GM23338 (cell line): ENCODE data around the gene TMEM138. TPM values are rescaled to one million over a fixed set of nuclear protein-coding genes. Genes with fewer than 3 reads are reported as not detected.

Source experiments
- ATAC-seq: fragments of 200-7000 bp; cut with Tn5 transposase; 3 replicates; pipeline ENCODE4 v1.9.1; 2020
- DNase-seq: peaks from one replicate; pipeline ENCODE4 v3.0.0-alpha.2; 2015; ENCODE audit warnings: low spot score
- H2AFZ ChIP-seq: fragments of 200-600 bp; sonication (generic); 2 replicates; pipeline ENCODE4 v1.8.0; 2016; ENCODE audit warnings: antibody characterized with exemption, mild to moderate bottlenecking, moderate library complexity
- H3F3A ChIP-seq: fragments of 200-600 bp; sonication (generic); replicated peaks from 2 replicates; pipeline ENCODE4 v1.8.0; 2017; ENCODE audit warnings: antibody characterized with exemption, mixed run types, low read depth
- H3K27ac ChIP-seq: fragments of 200-600 bp; sonication (generic); 2 replicates; pipeline ENCODE4 v1.6.1; 2016; ENCODE audit warnings: low read depth
- H3K27me3 ChIP-seq: fragments of 200-600 bp; sonication (generic); 2 replicates; pipeline ENCODE4 v1.8.0; 2016; ENCODE audit warnings: mild to moderate bottlenecking, mixed run types, moderate library complexity; ENCODE audit not compliant: insufficient read depth
- H3K36me3 ChIP-seq: fragments of 200-600 bp; sonication (generic); 2 replicates; pipeline ENCODE4 v1.8.0; 2016; ENCODE audit warnings: mild to moderate bottlenecking; ENCODE audit not compliant: insufficient read depth
- H3K4me1 ChIP-seq: fragments of 200-600 bp; sonication (generic); 2 replicates; pipeline ENCODE4 v1.8.0; 2016; ENCODE audit warnings: mild to moderate bottlenecking, moderate library complexity; ENCODE audit not compliant: insufficient read depth
- H3K4me2 ChIP-seq: fragments of 200-600 bp; sonication (generic); 2 replicates; pipeline ENCODE4 v1.7.1; 2017; ENCODE audit warnings: mixed run types
- H3K4me3 ChIP-seq: fragments of 200-600 bp; sonication (generic); 2 replicates; pipeline ENCODE4 v1.6.1; 2016; ENCODE audit warnings: mixed run types
- H3K79me2 ChIP-seq: fragments of 200-600 bp; sonication (generic); replicated peaks from 2 replicates; pipeline ENCODE4 v1.8.0; 2017; ENCODE audit warnings: mild to moderate bottlenecking; ENCODE audit not compliant: insufficient read depth
- H3K9me2 ChIP-seq: fragments of 200-600 bp; sonication (generic); 2 replicates; pipeline ENCODE4 v1.8.0; 2017; ENCODE audit not compliant: insufficient read depth
- H4K20me1 ChIP-seq: fragments of 200-600 bp; sonication (generic); replicated peaks from 2 replicates; pipeline ENCODE4 v1.8.0; 2017; ENCODE audit warnings: mild to moderate bottlenecking; ENCODE audit not compliant: insufficient read depth
- H3K27ac Mint-ChIP-seq: 2 replicates; pipeline ENCODE4 v1.8.0; 2020; ENCODE audit warnings: inconsistent platforms, mild to moderate bottlenecking, moderate library complexity, mixed read lengths
- H3K27me3 Mint-ChIP-seq: 3 replicates; pipeline ENCODE4 v1.8.0; 2022; ENCODE audit warnings: low read depth, mild to moderate bottlenecking, moderate library complexity, mixed read lengths, inconsistent platforms; ENCODE audit not compliant: insufficient read depth, poor library complexity
- H3K36me3 Mint-ChIP-seq: 3 replicates; pipeline ENCODE4 v1.8.0; 2021; ENCODE audit warnings: low read depth, mild to moderate bottlenecking, inconsistent platforms, moderate library complexity, mixed read lengths
- H3K4me1 Mint-ChIP-seq: 3 replicates; pipeline ENCODE4 v1.8.0; 2020; ENCODE audit warnings: mild to moderate bottlenecking, inconsistent platforms, mixed read lengths
- H3K4me3 Mint-ChIP-seq: 3 replicates; pipeline ENCODE4 v1.8.0; 2021; ENCODE audit warnings: moderate library complexity, mild to moderate bottlenecking, inconsistent platforms, mixed read lengths
- H3K9me3 Mint-ChIP-seq: 3 replicates; pipeline ENCODE4 v1.8.0; 2020; ENCODE audit warnings: moderate library complexity, mild to moderate bottlenecking, inconsistent platforms, mixed read lengths
- CREB1 ChIP-seq: fragments of 250-450 bp; sonication (Bioruptor Pico); IDR thresholded peaks from 2 replicates; pipeline ENCODE4 v1.5.0; 2020; ENCODE audit warnings: low read depth, mild to moderate bottlenecking, moderate library complexity
- ETS1 ChIP-seq: IDR thresholded peaks from 2 replicates; pipeline ENCODE4 v1.6.1; 2016; ENCODE audit warnings: antibody characterized with exemption
- REST ChIP-seq: IDR thresholded peaks from one replicate; pipeline ENCODE4 v1.6.1; 2018; ENCODE audit warnings: antibody characterized with exemption; ENCODE audit not compliant: unreplicated experiment
- ZNF462 ChIP-seq: fragments of 250-450 bp; sonication (Bioruptor Pico); IDR thresholded peaks from 2 replicates; pipeline ENCODE4 v1.5.0; 2020; ENCODE audit warnings: mild to moderate bottlenecking, moderate library complexity
- polyA plus RNA-seq: library from polyadenylated mRNA; unstranded; fragments of >200 nt; fragmentation: Nextera tagmentation; extraction: Ambion mirVana; gene quantifications from 2 replicates; pipeline ENCODE4 v1.2.1, GENCODE V29; 2016
- total RNA-seq: library from RNA; depleted of rRNA; stranded (reverse); fragments of >200 nt; shearing (Covaris generic); gene quantifications from 2 replicates; pipeline ENCODE4 v1.2.3, GENCODE V29; 2014; rRNA removed

Gene TMEM138
- total and polyA plus RNA-seq, 2 experiments from 2014 or later: 30.2 to 32.1 TPM

GRCh38 chr11:61417670-61418069, 55.5 kb downstream of the TMEM138 start (continued):
- TF ChIP-seq ETS1: no peak

GRCh38 chr11:61418136-61418535, 56.0 kb downstream of the TMEM138 start:
- no peaks in the 10 kb centered on the region for H3K4me1 Mint-ChIP-seq
- H3K79me2 ChIP-seq: peaks cover 62% of the 10 kb centered on the region
- H3K4me1 ChIP-seq: no peaks in the 10 kb centered on the region
- H3F3A ChIP-seq: peaks cover 15% of the 10 kb centered on the region
- no peak overlapping the region for H2AFZ ChIP-seq
- H3K9me2 ChIP-seq: no peaks in the 10 kb centered on the region
- no peak overlapping the region for H3K4me3 Mint-ChIP-seq
- no peak overlapping the region for H3K4me3 ChIP-seq
- H4K20me1 ChIP-seq: peaks cover 52% of the 10 kb centered on the region
- peaks cover 94% of the 10 kb centered on the region for H3K36me3 Mint-ChIP-seq
- H3K27me3 ChIP-seq: no peaks in the 10 kb centered on the region
- H3K4me2 ChIP-seq: no peak overlapping the region
- peak overlapping the region; percentile 26; the same call in 1 of the 2 replicates for H3K27ac Mint-ChIP-seq
- no peaks in the 10 kb centered on the region for H3K27me3 Mint-ChIP-seq
- ATAC-seq (no peak), DNase-seq (no peak)
- no peaks in the 10 kb centered on the region for H3K9me3 Mint-ChIP-seq
- TF ChIP-seq ZNF462: no peak
- TF ChIP-seq REST: no peak
- TF ChIP-seq CREB1 (CRISPR knock-in tag): no peak
- H3K36me3 ChIP-seq: peaks cover 88% of the 10 kb centered on the region
- no peak overlapping the region for H3K27ac ChIP-seq

Other genes starting within 250 kb of the TMEM138 start
- gene VPS37C, start 200.9 kb upstream of the TMEM138 start, total RNA-seq: 14.4 and 19.4 TPM in 2 replicates
- gene VPS37C, start 200.9 kb upstream of the TMEM138 start, polyA plus RNA-seq: 8.7 and 8.8 TPM in 2 replicates
- gene PGA3, start 158.9 kb upstream of the TMEM138 start, total RNA-seq: not detected in 2 replicates
- 0.37 TPM in 1 of 2 replicates, not detected in the other for gene PGA3, start 158.9 kb upstream of the TMEM138 start, polyA plus RNA-seq
- gene PGA4, start 140.0 kb upstream of the TMEM138 start, total RNA-seq: 3.7 TPM in 1 of 2 replicates, not detected in the other
- gene PGA4, start 140.0 kb upstream of the TMEM138 start, polyA plus RNA-seq: 0.19 and 0.81 TPM in 2 replicates
- gene PGA5, start 121.2 kb upstream of the TMEM138 start, total RNA-seq: 0.12 and 0.52 TPM in 2 replicates
- 0.45 and 1.0 TPM in 2 replicates for gene PGA5, start 121.2 kb upstream of the TMEM138 start, polyA plus RNA-seq
- 13.1 and 16.9 TPM in 2 replicates for gene VWCE, start 67.1 kb upstream of the TMEM138 start, total RNA-seq
- 9.7 and 9.9 TPM in 2 replicates for gene VWCE, start 67.1 kb upstream of the TMEM138 start, polyA plus RNA-seq
- gene DDB1, start 29.3 kb upstream of the TMEM138 start, total RNA-seq: 282 and 292 TPM in 2 replicates
- 102 and 109 TPM in 2 replicates for gene DDB1, start 29.3 kb upstream of the TMEM138 start, polyA plus RNA-seq
- 27.0 and 46.9 TPM in 2 replicates for gene TKFC, start 29.1 kb upstream of the TMEM138 start, total RNA-seq
- gene TKFC, start 29.1 kb upstream of the TMEM138 start, polyA plus RNA-seq: 21.1 and 21.7 TPM in 2 replicates
- gene CYB561A3, start 492 bp upstream of the TMEM138 start, total RNA-seq: 20.9 and 30.8 TPM in 2 replicates
- 7.8 and 9.8 TPM in 2 replicates for gene CYB561A3, start 492 bp upstream of the TMEM138 start, polyA plus RNA-seq
- 23.4 and 28.8 TPM in 2 replicates for gene TMEM216, start 30.2 kb downstream of the TMEM138 start, total RNA-seq
- 23.5 and 26.1 TPM in 2 replicates for gene TMEM216, start 30.2 kb downstream of the TMEM138 start, polyA plus RNA-seq
- gene CPSF7, start 67.6 kb downstream of the TMEM138 start, total RNA-seq: 60.6 and 72.0 TPM in 2 replicates
- 27.4 and 30.6 TPM in 2 replicates for gene CPSF7, start 67.6 kb downstream of the TMEM138 start, polyA plus RNA-seq
- gene SDHAF2, start 67.8 kb downstream of the TMEM138 start, total RNA-seq: 37.6 and 57.0 TPM in 2 replicates
- gene SDHAF2, start 67.8 kb downstream of the TMEM138 start, polyA plus RNA-seq: 53.8 and 55.0 TPM in 2 replicates
- gene LRRC10B, start 146.4 kb downstream of the TMEM138 start, total RNA-seq: 0.08 and 1.6 TPM in 2 replicates
- gene LRRC10B, start 146.4 kb downstream of the TMEM138 start, polyA plus RNA-seq: 0.35 and 0.47 TPM in 2 replicates
- gene SYT7, start 218.7 kb downstream of the TMEM138 start, total RNA-seq: 7.0 and 10.3 TPM in 2 replicates
- gene SYT7, start 218.7 kb downstream of the TMEM138 start, polyA plus RNA-seq: 1.6 and 1.8 TPM in 2 replicates